Endodermal cell (in vitro differentiated cells): Measurements from ENCODE around the gene KANK3. TPM values are rescaled to one million over a fixed set of nuclear protein-coding genes. Genes with fewer than 3 reads are reported as not detected.

Source experiments
- DNase-seq: peaks from one replicate; pipeline ENCODE4 v3.0.0-alpha.2; 2017
- H3K27ac ChIP-seq: 2 replicates; pipeline ENCODE4 v1.5.1; 2013; ENCODE audit warnings: mild to moderate bottlenecking, low read depth, low read length, moderate library complexity
- H3K27me3 ChIP-seq: 2 replicates; pipeline ENCODE4 v1.6.1; 2013; ENCODE audit warnings: mild to moderate bottlenecking, low read length, moderate library complexity; ENCODE audit not compliant: insufficient read depth, control insufficient read depth, poor library complexity, severe bottlenecking
- H3K36me3 ChIP-seq: 2 replicates; pipeline ENCODE4 v1.7.0; 2013; ENCODE audit warnings: mild to moderate bottlenecking, low read length, moderate library complexity; ENCODE audit not compliant: control insufficient read depth, insufficient read depth
- H3K4me1 ChIP-seq: one replicate; pipeline ENCODE4 v1.7.0; 2013; ENCODE audit warnings: low read length; ENCODE audit not compliant: control insufficient read depth, insufficient read depth
- H3K4me3 ChIP-seq: 2 replicates; pipeline ENCODE4 v1.5.1; 2013; ENCODE audit warnings: mild to moderate bottlenecking, low read length, moderate library complexity
- H3K9ac ChIP-seq: 2 replicates; pipeline ENCODE4 v1.6.1; 2013; ENCODE audit warnings: mild to moderate bottlenecking, low read length, moderate library complexity; ENCODE audit not compliant: poor library complexity, severe bottlenecking; ENCODE audit errors: extremely low read depth
- H3K9me3 ChIP-seq: 2 replicates; pipeline ENCODE4 v1.6.1; 2013; ENCODE audit warnings: mild to moderate bottlenecking, low read length, moderate library complexity; ENCODE audit not compliant: control insufficient read depth
- H3K27ac Mint-ChIP-seq: 2 replicates; pipeline ENCODE4 v1.8.0; 2020; ENCODE audit warnings: mixed read lengths
- H3K27me3 Mint-ChIP-seq: 2 replicates; pipeline ENCODE4 v1.8.0; 2021; ENCODE audit warnings: mild to moderate bottlenecking, mixed read lengths; ENCODE audit not compliant: insufficient read depth
- H3K36me3 Mint-ChIP-seq: 2 replicates; pipeline ENCODE4 v1.8.0; 2020; ENCODE audit warnings: low read depth, mixed read lengths
- H3K4me1 Mint-ChIP-seq: 2 replicates; pipeline ENCODE4 v1.8.0; 2020; ENCODE audit warnings: mixed read lengths
- H3K4me3 Mint-ChIP-seq: 2 replicates; pipeline ENCODE4 v1.8.0; 2020; ENCODE audit warnings: mild to moderate bottlenecking, moderate library complexity, mixed read lengths
- H3K9me3 Mint-ChIP-seq: 2 replicates; pipeline ENCODE4 v1.8.0; 2020; ENCODE audit warnings: mild to moderate bottlenecking, mixed read lengths
- WGBS, 2 experiments: methylation state at CpG; one replicate each; pipeline versions ENCODE4 v1.1.5 to v1.1.7; 2013; ENCODE audit warnings: missing lambda C conversion rate in 2 of 2, mixed read lengths in 1 of 2; ENCODE audit not compliant: insufficient coverage in 1 of 2, insufficient read length in 1 of 2; 5-methylcytosine and 5-hydroxymethylcytosine counted together
- total RNA-seq, 2 donors: library from RNA; stranded (reverse); fragmentation: NEBNext Ultra II Directional in 1 of 2; extraction: Animal tissue kit (Norgen Biotek cat#: 25700) in 1 of 2; gene quantifications; 2 replicates in 1 of 2; 3 replicates in 1 of 2; pipeline ENCODE4 v1.2.1, GENCODE V29; 2021
- TF ChIP-seq, protein P1 (sequence below): fragments of 200-600 bp; sonication (generic); conservative IDR thresholded peaks from 2 replicates; pipeline ENCODE4 v1.5.0; 2021; ENCODE audit warnings: antibody characterized with exemption, mild to moderate bottlenecking

The KANK3 gene
- total RNA-seq, 2 donors from 2014 or later: 2.3 to 2.6 TPM

DNA sequence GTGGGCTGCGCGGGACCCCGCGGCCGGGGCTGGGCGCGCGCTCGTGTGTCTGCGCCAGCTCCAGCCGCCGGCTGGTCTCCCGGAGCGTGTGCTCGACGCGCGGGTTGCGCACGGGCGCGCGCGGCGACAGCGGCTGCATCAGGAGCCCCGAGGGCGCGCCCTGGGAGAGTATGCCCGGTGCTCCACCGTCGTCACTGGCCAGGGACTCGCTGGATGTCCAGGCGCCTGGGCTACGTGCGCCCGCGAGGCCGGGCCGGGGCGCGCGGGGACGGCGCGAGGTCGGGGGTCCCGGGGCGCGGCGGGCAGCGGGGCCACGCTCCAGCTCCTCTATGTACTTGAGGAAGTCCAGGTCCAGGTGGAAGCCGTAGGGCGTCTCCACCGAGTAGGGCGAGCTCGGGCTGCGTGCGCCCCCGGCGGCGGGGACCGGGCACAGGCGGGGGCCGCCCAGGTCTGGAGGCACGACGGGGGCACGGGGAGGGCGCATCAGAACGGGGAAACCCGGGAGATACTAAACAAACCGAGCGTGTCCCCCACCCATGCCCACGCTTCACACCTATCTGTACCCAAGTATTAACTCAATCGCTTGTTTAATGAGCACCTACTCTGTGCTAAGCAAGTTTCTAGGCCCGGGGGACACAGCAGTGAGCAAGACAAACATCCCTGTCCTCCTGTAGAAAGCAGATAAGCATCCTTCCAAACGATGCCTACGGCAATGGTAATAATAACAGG lies 7.6 kb downstream of the KANK3 start:
- Mint-ChIP-seq H3K36me3 (no peaks in the 10 kb centered on the region), H3K27ac (no peak overlapping the region), H3K4me3 (peak overlapping the region; percentile 21), H3K4me1 (peaks cover 3% of the 10 kb centered on the region), H3K9me3 (no peaks in the 10 kb centered on the region), H3K27me3 (peaks cover 67% of the 10 kb centered on the region)
- H3K9me3 ChIP-seq: no peaks in the 10 kb centered on the region
- H3K27ac ChIP-seq: no peak overlapping the region
- no peaks in the 10 kb centered on the region for H3K4me1 ChIP-seq
- no peaks in the 10 kb centered on the region for H3K36me3 ChIP-seq
- DNase-seq: peak; percentile 86
- WGBS, 2 experiments: 9 to 18% methylated on average over 37 to 79 of the region's 79 CpGs
- H3K27me3 ChIP-seq: peaks cover 50% of the 10 kb centered on the region
- H3K4me3 ChIP-seq: peak overlapping the region; percentile 62
- H3K9ac ChIP-seq: no peak overlapping the region
- TF ChIP-seq, protein P1, sequence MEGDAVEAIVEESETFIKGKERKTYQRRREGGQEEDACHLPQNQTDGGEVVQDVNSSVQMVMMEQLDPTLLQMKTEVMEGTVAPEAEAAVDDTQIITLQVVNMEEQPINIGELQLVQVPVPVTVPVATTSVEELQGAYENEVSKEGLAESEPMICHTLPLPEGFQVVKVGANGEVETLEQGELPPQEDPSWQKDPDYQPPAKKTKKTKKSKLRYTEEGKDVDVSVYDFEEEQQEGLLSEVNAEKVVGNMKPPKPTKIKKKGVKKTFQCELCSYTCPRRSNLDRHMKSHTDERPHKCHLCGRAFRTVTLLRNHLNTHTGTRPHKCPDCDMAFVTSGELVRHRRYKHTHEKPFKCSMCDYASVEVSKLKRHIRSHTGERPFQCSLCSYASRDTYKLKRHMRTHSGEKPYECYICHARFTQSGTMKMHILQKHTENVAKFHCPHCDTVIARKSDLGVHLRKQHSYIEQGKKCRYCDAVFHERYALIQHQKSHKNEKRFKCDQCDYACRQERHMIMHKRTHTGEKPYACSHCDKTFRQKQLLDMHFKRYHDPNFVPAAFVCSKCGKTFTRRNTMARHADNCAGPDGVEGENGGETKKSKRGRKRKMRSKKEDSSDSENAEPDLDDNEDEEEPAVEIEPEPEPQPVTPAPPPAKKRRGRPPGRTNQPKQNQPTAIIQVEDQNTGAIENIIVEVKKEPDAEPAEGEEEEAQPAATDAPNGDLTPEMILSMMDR: peak; percentile 74

DNA sequence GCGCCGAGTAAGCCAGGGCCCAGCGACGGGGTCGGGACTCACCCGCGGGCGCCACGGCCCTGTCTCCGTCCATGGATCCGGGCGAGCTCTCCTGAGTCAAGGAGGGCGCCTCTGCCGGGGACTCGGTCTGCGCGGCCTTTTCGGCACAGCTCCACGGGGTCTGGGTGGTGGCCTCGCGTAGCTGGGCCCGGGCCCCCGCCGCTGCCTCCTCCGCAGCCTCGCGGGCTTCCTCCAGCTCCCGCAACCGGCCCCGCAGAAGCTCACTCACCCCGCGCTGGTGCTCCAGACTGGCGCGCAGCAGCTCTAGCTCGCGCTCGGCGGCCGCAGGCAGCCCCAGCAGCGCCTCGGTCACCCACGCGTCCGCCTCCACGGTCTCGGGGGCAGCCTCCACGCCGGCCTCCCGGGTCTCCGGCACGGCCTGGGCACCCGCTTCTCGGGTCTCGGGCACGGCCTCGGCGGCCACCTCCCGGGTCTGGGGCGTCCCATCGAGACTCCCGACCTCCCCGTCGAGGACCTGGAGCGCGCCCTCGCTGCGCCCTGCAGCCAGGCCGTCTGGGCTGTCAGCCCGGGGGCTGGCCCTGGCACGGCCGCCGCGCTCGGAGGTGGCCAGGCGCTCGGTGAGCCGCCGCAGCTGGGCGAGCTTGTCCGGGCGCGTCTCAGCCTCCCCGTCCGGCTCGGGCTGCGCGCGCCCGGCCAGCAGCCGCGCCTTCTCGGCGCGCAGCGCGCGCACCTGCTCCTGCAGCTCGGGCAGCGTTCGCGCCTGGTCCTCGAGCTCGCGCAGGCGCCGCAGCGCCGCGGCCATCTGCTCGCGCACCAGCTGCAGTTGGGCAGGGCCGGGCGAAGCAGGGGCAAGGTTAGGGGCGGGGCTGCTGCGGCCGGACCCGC lies 8.4 kb downstream of the KANK3 start:
- peak overlapping the region; percentile 62 for H3K4me3 ChIP-seq
- H3K9me3 ChIP-seq: no peaks in the 10 kb centered on the region
- H3K36me3 Mint-ChIP-seq: no peaks in the 10 kb centered on the region
- no peak overlapping the region for H3K27ac Mint-ChIP-seq
- TF ChIP-seq, protein P1: peak; percentile 25
- peak overlapping the region; percentile 39 for H3K4me3 Mint-ChIP-seq
- no peak overlapping the region for H3K9ac ChIP-seq
- H3K27ac ChIP-seq: no peak overlapping the region
- 3 to 5% methylated on average over 58 to 117 of the region's 117 CpGs for WGBS, 2 experiments
- H3K27me3 ChIP-seq: peaks cover 50% of the 10 kb centered on the region
- no peaks in the 10 kb centered on the region for H3K4me1 ChIP-seq
- peak; percentile 91 for DNase-seq
- no peaks in the 10 kb centered on the region for H3K9me3 Mint-ChIP-seq
- peaks cover 71% of the 10 kb centered on the region for H3K27me3 Mint-ChIP-seq
- H3K36me3 ChIP-seq: no peaks in the 10 kb centered on the region
- peaks cover 1% of the 10 kb centered on the region for H3K4me1 Mint-ChIP-seq

DNA sequence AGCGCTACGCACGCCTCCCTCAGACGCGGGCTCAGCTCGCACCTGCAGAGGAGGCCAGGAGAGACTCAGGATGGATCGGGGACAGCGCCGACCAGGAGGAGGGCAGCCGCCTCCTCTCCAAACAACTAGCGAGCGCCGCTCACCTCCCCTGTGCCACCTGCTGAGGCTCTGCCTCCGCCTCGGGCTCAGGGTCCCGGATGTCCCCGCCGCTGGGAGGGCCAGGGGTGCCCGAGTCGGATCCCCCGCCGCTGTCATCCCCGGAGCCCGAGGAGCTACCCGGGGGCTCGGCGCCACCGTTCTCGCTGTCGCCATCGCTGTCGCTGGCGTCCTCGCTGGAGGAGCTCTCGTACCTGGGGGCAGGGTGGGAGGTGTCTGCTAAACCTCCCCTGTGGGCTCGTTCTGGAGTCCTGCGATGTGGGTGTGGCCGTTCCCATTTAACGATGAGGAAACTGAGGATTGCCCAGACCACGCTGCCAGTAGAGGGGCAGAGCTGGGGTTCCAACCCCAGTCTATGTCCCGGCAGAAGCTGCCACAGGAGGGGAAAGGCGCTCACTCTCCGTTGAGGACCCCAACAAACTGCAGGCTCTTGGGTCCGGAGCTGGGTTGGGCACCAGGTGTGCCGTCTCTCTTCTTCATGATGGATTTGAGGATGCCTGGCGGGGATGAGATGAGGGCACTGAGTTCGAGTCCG lies 9.2 kb downstream of the KANK3 start:
- Histone ChIP-seq H3K27ac (no peak overlapping the region), H3K36me3 (no peaks in the 10 kb centered on the region), H3K9ac (no peak overlapping the region), H3K4me3 (peak overlapping the region; percentile 60), H3K4me1 (no peaks in the 10 kb centered on the region), H3K27me3 (peaks cover 50% of the 10 kb centered on the region), H3K9me3 (no peaks in the 10 kb centered on the region)
- no peak overlapping the region for H3K27ac Mint-ChIP-seq
- no peaks in the 10 kb centered on the region for H3K9me3 Mint-ChIP-seq
- H3K27me3 Mint-ChIP-seq: peaks cover 71% of the 10 kb centered on the region
- DNase-seq: peak; percentile 82
- H3K4me1 Mint-ChIP-seq: peaks cover 1% of the 10 kb centered on the region
- WGBS, 2 experiments: 7 to 16% methylated on average over 25 to 48 of the region's 48 CpGs
- TF ChIP-seq, protein P1: no peak
- H3K4me3 Mint-ChIP-seq: peak overlapping the region; percentile 39
- H3K36me3 Mint-ChIP-seq: no peaks in the 10 kb centered on the region
